Mesothelial cell of epicardium (in vitro differentiated cells): ENCODE measurements around the gene HSPA4L. TPM values are rescaled to one million over a fixed set of nuclear protein-coding genes. Genes with fewer than 3 reads are reported as not detected.

Source experiments
- DNase-seq, 2 experiments: peaks; one replicate each; pipeline ENCODE4 v3.0.0; 2021; ENCODE audit warnings: low spot score in 2 of 2; ENCODE audit not compliant: unreplicated experiment in 2 of 2
- H3K27ac Mint-ChIP-seq: 2 replicates; pipeline ENCODE4 v1.8.0; 2021; ENCODE audit warnings: mixed read lengths
- H3K27me3 Mint-ChIP-seq: 2 replicates; pipeline ENCODE4 v1.8.0; 2021; ENCODE audit warnings: low read depth, mixed read lengths
- H3K36me3 Mint-ChIP-seq: 2 replicates; pipeline ENCODE4 v1.8.0; 2021; ENCODE audit warnings: mixed read lengths
- H3K4me1 Mint-ChIP-seq: 2 replicates; pipeline ENCODE4 v1.8.0; 2021; ENCODE audit warnings: mixed read lengths
- H3K4me3 Mint-ChIP-seq: 2 replicates; pipeline ENCODE4 v1.8.0; 2021; ENCODE audit warnings: mild to moderate bottlenecking, moderate library complexity, mixed read lengths
- H3K9me3 Mint-ChIP-seq: 2 replicates; pipeline ENCODE4 v1.8.0; 2021; ENCODE audit warnings: mixed read lengths
- total RNA-seq: library from RNA; stranded (reverse); gene quantifications from 3 replicates; pipeline ENCODE4 v1.2.1, GENCODE V29; 2021
- TF ChIP-seq, protein P1 (sequence below): fragments of 200-600 bp; sonication (generic); IDR thresholded peaks from one replicate; pipeline ENCODE4 v1.5.0; 2021; ENCODE audit warnings: antibody characterized with exemption; ENCODE audit not compliant: unreplicated experiment

Gene HSPA4L
- total RNA-seq, 1 donor from 2014 or later = 4.6 TPM

DNA sequence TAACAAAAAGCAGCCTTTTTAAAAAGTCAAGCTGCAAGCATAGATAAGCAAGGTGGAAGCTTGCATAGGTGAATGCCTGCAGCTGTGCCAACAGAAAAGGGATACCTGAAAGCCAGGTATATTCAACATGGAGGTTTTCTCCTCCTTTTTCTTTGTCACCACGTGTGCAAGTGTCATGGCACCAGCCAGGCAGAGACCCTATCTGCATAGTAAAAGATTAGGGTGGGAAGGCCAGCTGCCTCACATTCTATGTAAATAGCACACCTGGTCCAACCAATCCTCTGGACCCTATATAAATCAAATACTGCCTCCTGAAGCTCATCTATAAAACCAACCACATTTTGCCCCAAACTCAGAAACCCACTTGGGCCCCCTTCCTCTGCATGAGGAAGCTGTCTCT is 70.5 kb downstream of the HSPA4L start:
- no peak for DNase-seq
- Mint-ChIP-seq H3K36me3 (peaks cover 53% of the 10 kb centered on the region), H3K27me3 (no peaks in the 10 kb centered on the region), H3K4me1 (peaks cover 9% of the 10 kb centered on the region), H3K4me3 (no peak overlapping the region), H3K9me3 (peaks cover 64% of the 10 kb centered on the region), H3K27ac (no peak overlapping the region)
- TF ChIP-seq, protein P1, sequence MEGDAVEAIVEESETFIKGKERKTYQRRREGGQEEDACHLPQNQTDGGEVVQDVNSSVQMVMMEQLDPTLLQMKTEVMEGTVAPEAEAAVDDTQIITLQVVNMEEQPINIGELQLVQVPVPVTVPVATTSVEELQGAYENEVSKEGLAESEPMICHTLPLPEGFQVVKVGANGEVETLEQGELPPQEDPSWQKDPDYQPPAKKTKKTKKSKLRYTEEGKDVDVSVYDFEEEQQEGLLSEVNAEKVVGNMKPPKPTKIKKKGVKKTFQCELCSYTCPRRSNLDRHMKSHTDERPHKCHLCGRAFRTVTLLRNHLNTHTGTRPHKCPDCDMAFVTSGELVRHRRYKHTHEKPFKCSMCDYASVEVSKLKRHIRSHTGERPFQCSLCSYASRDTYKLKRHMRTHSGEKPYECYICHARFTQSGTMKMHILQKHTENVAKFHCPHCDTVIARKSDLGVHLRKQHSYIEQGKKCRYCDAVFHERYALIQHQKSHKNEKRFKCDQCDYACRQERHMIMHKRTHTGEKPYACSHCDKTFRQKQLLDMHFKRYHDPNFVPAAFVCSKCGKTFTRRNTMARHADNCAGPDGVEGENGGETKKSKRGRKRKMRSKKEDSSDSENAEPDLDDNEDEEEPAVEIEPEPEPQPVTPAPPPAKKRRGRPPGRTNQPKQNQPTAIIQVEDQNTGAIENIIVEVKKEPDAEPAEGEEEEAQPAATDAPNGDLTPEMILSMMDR = no peak

DNA sequence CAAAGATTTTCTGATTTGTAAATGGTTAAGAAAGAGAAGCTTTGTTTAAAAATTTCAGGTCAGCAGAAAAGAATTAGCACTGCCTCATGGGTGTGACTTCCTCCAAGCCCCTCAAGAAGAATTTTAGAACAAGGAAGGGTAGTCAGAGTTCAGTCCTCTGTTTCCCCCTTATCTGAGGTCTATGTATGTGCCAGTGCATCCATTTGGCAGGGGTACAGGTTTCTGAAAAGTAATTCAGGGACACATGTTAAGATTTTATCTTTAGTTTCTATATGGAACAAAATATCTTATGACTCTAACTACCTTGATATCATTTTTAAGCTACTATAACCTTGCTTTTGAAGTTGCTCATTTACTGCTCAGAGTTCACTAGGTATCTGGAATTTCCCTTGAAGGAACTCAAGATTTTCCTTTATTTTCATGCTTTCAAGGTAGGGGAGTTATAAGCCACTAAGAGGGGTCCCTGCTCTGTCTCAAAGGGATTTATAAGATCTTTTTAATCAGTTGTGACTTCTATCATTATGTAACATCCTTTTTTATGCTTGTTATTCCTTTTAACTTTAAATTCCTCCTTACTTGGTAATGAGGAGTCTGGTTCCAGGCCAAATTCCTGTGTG is 74.2 kb downstream of the HSPA4L start:
- H3K27ac Mint-ChIP-seq = peak overlapping the region; percentile 74
- peaks cover 9% of the 10 kb centered on the region for H3K4me1 Mint-ChIP-seq
- H3K36me3 Mint-ChIP-seq = peaks cover 49% of the 10 kb centered on the region
- no peak for DNase-seq
- H3K9me3 Mint-ChIP-seq = peaks cover 61% of the 10 kb centered on the region
- TF ChIP-seq, protein P1 = no peak
- H3K27me3 Mint-ChIP-seq = no peaks in the 10 kb centered on the region
- no peak overlapping the region for H3K4me3 Mint-ChIP-seq

DNA sequence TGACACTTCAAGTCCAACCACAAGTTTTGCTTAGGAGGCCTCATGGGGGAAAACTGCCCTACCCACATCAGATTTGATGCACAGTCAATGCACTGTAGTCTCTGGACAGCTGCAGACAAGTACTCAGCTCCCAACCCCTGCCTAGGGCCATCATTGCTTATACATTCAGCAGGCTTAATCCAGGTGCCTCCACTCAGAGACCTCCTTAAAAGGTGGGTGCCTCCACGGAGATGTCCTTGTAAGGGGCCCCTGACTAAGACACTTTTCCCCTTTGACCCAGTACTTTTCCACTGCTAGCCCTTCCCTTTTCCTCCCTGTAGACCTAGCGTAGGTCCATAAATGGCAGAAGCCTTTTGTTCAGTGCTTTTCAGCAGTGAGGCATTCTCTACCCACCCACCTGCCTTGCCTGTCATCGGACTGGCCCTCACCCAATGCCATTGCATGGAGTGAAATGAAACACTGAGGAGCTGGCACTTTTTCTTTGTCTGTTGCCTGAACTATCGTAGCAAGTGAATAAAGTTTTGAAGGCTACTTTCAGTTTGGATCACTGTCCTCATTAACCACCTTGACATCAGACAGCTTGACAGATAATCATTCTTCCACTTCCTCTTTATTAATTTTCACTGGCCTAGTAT is 74.8 kb downstream of the HSPA4L start:
- Mint-ChIP-seq H3K4me3 (no peak overlapping the region), H3K36me3 (peaks cover 44% of the 10 kb centered on the region), H3K4me1 (peaks cover 9% of the 10 kb centered on the region), H3K9me3 (peaks cover 56% of the 10 kb centered on the region), H3K27me3 (no peaks in the 10 kb centered on the region), H3K27ac (peak overlapping the region; percentile 74)
- TF ChIP-seq, protein P1 = no peak
- no peak for DNase-seq

DNA sequence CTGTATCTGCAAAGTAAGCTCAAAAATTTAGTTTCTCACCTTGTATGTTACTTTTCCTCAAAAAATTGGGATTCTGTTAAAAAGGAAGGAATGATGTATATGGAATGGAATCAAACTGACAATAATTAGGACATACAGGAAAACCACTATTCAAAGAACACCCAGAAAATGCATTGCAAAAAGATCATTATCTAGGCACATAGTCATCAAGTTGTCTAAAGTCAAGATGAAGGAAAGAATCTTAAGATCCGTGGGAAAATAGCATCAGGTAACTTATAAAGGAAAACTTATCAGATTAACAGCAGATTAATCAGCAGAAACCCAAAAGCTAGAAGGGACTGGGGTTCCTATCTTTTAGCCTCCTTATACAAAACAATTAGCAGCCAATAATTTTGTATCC is 75.5 kb downstream of the HSPA4L start:
- H3K9me3 Mint-ChIP-seq = peaks cover 58% of the 10 kb centered on the region
- H3K36me3 Mint-ChIP-seq = peaks cover 43% of the 10 kb centered on the region
- no peak overlapping the region for H3K27ac Mint-ChIP-seq
- H3K4me1 Mint-ChIP-seq = peaks cover 9% of the 10 kb centered on the region
- DNase-seq = no peak
- H3K4me3 Mint-ChIP-seq = no peak overlapping the region
- TF ChIP-seq, protein P1 = no peak
- H3K27me3 Mint-ChIP-seq = no peaks in the 10 kb centered on the region

DNA sequence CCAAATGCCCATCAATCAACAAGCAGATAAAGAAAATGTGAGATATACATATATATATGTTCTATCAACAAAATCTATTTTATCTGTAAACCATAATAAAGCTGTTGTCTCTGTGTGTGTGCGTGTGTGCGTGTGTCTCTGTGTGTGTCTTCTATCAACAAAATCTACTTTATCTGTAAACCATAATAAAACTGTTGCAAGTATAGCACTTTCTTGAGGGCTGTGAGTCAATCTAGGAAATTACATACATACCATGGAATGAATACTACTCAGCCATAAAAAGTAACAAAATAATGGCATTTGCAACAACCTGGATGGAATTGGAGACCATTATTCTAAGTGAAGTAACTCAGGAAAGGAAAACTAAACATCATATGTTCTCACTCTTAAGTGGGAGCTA is 86.1 kb downstream of the HSPA4L start:
- Mint-ChIP-seq H3K27me3 (no peaks in the 10 kb centered on the region), H3K27ac (no peak overlapping the region), H3K9me3 (peaks cover 7% of the 10 kb centered on the region), H3K36me3 (peaks cover 2% of the 10 kb centered on the region), H3K4me3 (no peak overlapping the region), H3K4me1 (peaks cover 5% of the 10 kb centered on the region)
- DNase-seq = no peak
- TF ChIP-seq, protein P1 = no peak
